ENCODE measurements around the gene MYLK.

The MYLK gene

DNA sequence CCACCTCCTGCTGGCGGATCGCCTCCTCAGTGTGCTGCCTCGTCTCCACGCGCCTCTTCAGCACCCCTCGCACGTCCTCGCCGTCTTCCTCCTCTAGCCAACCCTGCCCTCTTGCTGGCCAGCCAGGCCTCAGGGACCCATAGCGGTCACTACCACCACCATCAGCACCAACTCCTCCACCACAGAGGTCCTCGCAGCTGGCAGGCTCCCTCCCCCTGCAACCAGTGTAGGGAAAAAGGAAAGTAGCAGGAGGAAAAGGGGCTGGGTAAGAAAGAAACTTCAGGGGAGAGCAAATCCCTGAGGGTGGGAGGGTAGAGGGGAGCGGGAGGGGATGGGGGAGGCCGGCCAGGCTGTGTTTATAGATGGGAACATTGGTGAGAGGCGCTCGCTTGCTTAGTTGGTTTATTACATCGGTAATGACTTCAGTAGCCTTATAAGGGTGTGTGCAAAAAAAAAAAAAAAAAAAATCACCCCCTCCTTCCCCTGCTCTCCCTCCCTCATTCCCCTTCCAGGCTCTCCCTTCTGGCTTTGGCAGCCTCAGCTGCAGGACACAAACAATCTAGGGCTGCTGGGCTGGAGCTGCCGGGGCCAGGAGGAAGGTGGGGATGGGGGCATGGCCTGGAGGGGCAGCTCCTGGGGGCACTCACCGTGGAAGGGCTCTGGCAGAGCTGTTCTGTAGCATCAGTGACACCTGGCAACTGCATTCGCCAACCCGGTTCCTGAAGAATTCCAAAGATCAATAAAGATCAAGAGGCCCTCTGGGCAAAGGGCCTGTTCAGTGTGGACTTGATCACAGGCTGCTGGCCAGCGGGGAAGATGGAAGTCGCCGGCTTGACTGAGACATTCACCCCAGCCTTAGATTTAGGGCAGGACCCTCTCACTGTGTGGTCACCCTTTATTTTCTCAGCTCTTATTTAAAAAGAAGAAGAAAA, 183.1 kb downstream of the MYLK start:
- TF ChIP-seq, protein P1, sequence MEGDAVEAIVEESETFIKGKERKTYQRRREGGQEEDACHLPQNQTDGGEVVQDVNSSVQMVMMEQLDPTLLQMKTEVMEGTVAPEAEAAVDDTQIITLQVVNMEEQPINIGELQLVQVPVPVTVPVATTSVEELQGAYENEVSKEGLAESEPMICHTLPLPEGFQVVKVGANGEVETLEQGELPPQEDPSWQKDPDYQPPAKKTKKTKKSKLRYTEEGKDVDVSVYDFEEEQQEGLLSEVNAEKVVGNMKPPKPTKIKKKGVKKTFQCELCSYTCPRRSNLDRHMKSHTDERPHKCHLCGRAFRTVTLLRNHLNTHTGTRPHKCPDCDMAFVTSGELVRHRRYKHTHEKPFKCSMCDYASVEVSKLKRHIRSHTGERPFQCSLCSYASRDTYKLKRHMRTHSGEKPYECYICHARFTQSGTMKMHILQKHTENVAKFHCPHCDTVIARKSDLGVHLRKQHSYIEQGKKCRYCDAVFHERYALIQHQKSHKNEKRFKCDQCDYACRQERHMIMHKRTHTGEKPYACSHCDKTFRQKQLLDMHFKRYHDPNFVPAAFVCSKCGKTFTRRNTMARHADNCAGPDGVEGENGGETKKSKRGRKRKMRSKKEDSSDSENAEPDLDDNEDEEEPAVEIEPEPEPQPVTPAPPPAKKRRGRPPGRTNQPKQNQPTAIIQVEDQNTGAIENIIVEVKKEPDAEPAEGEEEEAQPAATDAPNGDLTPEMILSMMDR (conservative IDR thresholded peaks at IDR 0.05; ENCODE audit: control insufficient read depth, insufficient read depth, low read depth, low read length): no peak

DNA sequence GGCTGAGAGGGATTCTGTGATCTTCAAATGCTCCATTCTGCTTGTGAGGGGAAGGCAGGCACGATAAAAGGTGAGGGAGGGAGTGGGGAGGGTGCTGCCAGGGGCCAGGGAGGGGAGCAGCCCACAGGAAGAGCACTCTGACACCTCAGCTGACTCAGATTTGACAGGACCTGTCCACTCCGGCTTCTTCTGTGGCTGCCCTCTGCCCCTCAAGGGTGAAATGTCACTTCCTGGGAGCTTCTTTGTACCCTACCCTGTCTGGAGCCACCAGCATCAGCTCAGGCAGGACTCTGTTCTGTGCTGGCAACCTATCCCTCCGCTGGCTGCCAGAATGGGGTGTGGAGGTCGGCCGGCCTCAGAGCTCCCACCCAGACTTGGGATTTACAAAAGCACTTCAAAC, 185.3 kb downstream of the MYLK start:
- H3K4me3 ChIP-seq (ENCODE audit: control insufficient read depth, low read depth, low read length): no peak overlapping the region
- TF ChIP-seq, protein P1 (conservative IDR thresholded peaks at IDR 0.05; ENCODE audit: control insufficient read depth, insufficient read depth, low read depth, low read length): no peak
- DNase-seq (ENCODE audit: low read depth): no peak

More for the DNA sequence above, 183.1 kb downstream of the MYLK start:
- DNase-seq (ENCODE audit: low read depth): no peak
- H3K4me3 ChIP-seq (ENCODE audit: control insufficient read depth, low read depth, low read length): no peak overlapping the region

DNA sequence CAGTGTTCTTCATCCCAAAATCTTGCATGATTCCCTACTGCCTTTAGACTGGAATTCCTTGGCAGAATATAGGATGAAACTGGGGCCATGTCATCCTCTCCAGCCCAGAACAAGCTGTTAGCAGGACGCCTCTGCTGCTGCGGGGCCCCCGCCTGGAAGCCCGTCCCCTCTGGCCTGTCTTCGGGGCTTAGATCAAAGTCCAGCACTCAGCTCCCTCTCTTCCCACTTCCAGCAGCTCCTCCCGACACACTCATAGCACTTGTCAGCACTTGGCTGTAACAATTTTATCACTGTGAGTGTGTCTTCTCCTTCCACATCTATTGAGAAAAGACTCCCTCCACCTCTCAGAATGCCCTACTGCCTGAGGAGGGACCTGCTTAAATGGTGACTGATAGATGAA, 187.3 kb downstream of the MYLK start:
- H3K4me3 ChIP-seq (ENCODE audit: control insufficient read depth, low read depth, low read length): no peak overlapping the region
- no peak for DNase-seq (ENCODE audit: low read depth)
- TF ChIP-seq, protein P1 (conservative IDR thresholded peaks at IDR 0.05; ENCODE audit: control insufficient read depth, insufficient read depth, low read depth, low read length): no peak

DNA sequence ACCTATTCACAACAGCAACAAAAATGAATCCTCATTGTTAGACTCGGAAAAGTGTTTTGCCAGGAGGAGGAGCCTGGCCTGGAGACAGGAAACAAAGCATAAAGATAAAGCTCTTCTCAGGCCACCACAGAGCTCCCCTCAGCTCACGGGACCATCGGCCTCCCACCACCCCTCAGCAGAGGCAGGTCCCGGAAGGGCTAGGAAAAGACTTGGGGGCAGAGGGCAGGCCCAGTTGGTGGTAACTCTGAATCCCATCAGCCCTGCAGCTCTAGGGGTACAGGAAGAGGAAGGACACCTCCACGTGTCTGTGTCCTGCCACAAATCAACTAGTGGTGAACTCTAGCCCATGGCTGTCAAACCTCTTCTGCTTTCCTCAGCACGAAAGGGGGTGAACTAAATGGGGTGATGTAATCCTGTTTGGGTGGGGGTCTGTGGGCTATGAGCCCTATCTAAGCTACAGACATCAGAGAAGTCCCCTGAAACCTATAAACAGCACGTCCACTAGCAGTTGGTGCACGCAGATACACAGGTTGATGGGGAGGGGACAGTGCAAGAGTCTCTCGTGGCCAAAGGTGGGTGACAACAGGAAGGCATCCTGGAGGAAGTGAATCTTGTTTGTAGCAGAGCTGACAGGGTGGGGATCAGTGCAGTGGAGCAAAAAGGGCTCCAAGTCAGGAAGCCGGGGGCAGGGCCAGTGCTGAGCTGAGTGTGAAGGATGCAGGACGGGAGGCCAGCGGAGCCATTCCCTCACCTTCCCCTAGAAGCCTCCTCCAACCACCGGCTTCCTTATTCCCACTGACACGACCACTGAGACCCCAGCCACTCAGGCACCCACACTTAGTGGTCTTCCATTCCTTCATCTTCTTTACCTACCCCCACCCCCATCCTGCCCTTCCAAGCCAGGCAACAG, 188.1 kb downstream of the MYLK start:
- no peak overlapping the region for H3K4me3 ChIP-seq (ENCODE audit: control insufficient read depth, low read depth, low read length)
- no peak for DNase-seq (ENCODE audit: low read depth)
- TF ChIP-seq, protein P1 (conservative IDR thresholded peaks at IDR 0.05; ENCODE audit: control insufficient read depth, insufficient read depth, low read depth, low read length): no peak

DNA sequence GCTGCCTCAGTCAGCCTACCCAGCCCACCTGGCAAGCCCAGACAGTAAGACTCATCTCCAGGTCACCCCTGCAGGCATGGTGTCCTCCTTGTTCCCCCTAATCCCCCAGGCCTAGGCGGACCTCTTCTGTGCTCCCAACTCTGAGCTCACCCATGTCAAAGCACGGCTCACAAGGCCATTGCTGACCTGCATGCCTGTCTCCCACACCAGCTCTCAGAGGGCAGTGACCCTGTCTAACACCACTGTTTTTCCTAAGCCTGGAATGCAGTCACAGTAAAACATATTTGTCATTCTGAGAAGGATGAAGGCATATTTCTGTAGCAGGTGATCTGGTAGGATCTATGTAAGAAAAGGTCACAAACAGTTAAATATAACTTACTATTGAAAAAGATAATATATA, 189.0 kb downstream of the MYLK start:
- TF ChIP-seq, protein P1 (conservative IDR thresholded peaks at IDR 0.05; ENCODE audit: control insufficient read depth, insufficient read depth, low read depth, low read length): no peak
- H3K4me3 ChIP-seq (ENCODE audit: control insufficient read depth, low read depth, low read length): no peak overlapping the region
- no peak for DNase-seq (ENCODE audit: low read depth)

DNA sequence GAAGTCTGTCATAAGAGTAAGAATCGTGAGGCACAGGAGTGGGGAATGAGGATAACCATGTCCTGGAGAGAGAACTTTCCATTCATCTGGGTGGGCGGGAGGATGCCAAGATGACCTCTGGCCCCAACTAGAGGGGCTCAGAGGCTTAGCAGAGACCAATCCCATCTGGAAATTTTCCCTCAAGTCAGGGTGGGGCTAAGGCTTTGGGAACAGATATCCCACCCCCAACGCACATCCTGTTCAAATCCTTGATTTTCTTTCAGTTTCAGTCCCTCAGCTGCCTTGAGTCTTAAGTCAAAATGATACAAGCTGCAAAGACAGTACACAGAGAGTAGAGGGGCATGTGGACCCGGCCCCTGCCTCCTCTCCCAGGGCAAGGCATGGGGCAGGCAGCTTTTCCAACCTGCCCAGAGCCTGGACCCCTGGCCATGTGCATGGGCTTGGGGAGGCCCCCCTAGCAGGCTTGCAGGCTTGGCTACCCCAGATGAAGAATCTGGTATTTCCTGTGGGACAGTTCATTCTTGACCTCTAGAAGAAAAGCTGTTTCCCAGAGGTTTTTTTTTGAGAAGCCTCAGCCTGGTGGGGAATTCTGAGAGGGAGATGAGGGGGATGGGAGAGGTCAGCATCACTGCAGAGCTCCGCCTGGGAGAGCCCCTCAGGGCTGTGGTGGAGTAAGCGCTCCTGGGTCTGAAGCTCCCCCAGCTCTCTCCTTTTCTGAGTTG, 189.6 kb downstream of the MYLK start:
- H3K4me3 ChIP-seq (ENCODE audit: control insufficient read depth, low read depth, low read length): no peak overlapping the region
- TF ChIP-seq, protein P1 (conservative IDR thresholded peaks at IDR 0.05; ENCODE audit: control insufficient read depth, insufficient read depth, low read depth, low read length): no peak
- no peak for DNase-seq (ENCODE audit: low read depth)

Data from fibroblast of mammary gland (primary cell).